ENCODE results near the gene VARS2.

DNA sequence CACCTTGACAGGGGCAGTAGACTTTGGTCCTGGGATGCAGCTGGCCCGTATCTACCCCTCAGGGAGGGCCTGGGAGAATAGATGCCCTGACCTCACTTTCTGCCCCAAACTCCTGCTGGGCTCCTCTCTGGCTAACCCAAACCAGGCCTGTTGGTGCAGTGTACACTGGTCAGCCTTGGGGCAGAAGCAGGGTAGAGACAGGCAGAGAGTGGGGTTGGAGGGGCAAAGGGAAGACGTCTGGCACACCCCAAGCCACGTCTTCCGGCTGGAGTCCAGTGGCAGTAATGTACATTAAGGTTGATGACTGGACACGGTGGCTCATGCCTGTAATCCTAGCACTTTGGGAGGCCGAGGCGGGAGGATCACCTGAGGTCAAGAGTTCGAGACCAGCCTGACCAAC, 20.4 kb upstream of the VARS2 start:
- TF ChIP-seq, protein P1, sequence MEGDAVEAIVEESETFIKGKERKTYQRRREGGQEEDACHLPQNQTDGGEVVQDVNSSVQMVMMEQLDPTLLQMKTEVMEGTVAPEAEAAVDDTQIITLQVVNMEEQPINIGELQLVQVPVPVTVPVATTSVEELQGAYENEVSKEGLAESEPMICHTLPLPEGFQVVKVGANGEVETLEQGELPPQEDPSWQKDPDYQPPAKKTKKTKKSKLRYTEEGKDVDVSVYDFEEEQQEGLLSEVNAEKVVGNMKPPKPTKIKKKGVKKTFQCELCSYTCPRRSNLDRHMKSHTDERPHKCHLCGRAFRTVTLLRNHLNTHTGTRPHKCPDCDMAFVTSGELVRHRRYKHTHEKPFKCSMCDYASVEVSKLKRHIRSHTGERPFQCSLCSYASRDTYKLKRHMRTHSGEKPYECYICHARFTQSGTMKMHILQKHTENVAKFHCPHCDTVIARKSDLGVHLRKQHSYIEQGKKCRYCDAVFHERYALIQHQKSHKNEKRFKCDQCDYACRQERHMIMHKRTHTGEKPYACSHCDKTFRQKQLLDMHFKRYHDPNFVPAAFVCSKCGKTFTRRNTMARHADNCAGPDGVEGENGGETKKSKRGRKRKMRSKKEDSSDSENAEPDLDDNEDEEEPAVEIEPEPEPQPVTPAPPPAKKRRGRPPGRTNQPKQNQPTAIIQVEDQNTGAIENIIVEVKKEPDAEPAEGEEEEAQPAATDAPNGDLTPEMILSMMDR (conservative IDR thresholded peaks at IDR 0.05; ENCODE audit: low read length), result no peak
- TF ChIP-seq EZH2phosphoT487 (IDR thresholded peaks at IDR 0.05; ENCODE audit: borderline replicate concordance), result no peak

Measured in Loucy (cell line).